NCI-H2227 treated with DMSO at 0.1 percent for 48 hours (cell line): ENCODE data around the gene EAPP.
"Not testable (repeated sequence)": the region's sequence is repeated elsewhere in the genome, so short reads cannot be mapped to it uniquely, and the experiment has no call there.

Source experiments
- DNase-seq: peaks from one replicate; lab custom pipeline; 2025; lab: John Stamatoyannopoulos, UW

EAPP gene

DNA sequence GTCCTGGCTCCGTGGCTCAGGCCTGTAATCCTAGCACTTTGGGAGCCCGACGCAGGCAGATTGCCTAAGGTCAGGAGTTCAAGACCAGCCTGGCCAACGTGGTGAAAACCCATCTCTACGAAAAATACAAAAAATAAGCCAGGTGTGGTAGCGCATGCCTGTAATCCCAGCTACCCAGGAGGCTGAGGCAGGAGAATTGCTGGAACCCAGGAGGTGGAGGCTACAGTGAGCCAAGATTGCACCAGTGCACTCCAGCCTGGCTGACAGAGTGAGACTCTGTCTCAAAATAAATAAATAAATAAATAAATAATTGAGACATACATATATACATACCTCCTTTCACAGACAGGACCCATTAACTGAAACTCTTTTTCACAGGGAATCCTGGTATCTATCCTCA is 1.4 kb downstream of the EAPP start:
- DNase-seq, result not testable (repeated sequence)

DNA sequence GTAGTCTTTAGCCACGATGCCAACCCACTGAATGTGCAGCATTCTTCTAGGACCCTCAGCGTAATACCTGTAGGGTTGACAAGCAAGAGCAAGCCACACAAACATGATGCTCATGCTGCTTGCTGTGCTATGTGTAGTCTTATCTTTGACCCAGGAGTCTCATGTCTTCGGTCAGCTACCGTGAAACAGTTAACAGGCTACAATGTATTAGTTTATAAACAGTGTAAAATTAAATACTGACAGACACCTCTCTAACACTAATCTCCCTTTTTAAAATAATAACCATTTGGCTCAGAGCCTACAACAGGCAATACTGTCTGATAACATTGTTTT is 1.9 kb downstream of the EAPP start:
- DNase-seq, result no peak

DNA sequence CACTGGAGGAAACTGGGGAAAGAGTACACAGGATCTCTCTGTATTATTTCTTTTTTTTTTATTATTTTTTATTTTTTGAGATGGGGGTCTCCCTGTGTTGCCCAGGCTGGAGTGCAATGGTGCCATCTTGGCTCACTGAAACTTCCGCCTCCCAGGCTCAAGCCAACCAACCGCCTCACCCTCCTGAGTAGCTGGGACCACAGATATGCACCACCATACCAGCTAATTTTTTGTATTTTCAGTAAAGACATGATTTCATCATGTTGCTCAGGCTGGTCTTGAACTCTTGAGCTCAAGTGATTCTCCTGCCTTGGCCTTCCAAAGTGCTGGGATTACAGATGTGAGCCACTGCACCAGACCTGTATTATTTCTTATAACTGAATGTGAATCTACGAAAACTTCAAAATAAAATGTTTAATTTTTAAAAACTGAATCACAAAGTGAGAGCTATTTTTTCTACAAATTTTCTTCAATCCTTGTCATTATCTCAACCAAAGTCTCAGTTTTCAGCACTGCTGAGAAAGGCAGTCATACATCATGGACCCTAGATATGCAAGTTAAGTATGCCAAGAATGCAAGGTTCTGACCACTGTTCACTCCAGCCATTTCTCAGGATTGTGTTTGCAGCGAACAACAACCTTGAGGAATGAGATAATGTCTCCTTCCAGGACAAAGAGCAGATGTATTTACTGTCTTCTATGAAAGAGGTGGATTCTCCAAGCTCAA is 2.4 kb downstream of the EAPP start:
- no peak for DNase-seq

DNA sequence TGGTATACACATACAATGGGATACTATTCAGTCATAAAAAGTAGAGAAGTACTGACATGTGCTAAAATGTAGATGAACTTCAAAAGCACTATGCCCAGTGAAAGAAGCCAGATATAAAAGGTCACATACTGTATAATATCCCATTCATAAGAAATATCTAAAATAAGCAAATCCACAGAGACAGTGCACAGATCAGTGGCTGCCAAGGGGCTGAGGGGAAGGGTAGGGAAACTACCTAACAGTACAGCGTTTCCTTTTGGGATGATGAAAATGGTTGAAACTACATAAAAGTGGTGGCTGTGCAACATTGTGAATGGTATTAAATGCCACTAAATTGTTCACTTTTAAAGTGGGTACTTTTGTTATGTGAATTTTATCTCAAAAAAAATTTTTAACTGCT is 11.9 kb downstream of the EAPP start:
- DNase-seq, result no peak

DNA sequence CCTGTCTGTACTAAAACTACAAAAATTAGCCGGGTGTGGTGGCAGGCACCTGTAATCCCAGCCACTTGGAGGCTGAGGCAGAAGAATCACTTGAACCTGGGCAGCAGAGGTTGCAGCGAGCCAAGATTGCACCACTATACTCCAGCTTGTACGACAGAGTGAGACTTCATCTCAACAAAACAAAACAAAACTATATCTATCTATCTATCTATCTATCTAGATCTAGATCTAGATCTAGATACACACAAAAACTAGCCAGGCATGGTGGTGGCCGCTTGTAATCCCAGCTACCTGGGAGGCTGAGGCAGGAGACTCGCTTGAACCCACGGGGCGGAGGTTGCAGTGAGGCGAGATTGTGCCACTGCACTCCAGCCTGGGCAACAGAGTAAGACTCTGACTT is 15.3 kb downstream of the EAPP start:
- not testable (repeated sequence) for DNase-seq

DNA sequence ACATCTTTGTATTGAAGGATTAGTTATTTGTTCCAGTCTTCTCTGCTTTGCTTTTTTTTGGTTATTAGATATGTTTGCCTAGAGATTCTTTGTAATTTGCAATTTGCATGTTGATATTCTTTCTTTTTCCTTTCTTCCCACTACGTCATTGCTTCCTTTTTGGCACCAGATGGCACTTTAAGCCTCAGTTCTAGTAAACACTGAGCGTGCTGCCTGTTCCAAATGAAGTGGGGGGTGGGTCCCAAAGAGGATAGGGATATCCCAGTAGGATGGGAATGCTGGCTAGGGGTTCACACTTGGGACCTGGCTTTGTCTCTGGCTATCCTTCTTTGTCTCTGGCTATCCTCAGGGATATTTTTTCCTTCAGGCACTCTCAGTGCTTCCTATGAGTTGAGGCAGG is 17.0 kb downstream of the EAPP start:
- DNase-seq, result no peak

DNA sequence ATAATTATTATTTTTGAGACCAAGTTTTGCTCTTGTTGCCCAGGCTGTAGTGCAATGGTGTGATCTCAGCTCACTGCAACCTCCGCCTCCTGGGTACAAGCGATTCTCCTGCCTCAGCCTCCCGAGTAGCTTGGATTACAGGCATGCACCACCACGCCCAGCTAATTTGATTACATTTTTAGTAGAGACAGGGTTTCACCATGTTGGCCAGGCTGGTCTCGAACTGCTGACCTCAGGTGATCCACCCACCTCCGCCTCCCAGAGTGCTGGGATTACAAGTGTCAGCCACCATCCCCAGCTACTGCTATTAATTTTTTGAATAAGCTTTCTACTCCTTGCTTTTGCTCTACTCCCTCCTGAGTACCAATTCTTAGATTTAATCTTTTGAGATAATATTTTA is 18.4 kb downstream of the EAPP start:
- DNase-seq, result not testable (repeated sequence)

DNA sequence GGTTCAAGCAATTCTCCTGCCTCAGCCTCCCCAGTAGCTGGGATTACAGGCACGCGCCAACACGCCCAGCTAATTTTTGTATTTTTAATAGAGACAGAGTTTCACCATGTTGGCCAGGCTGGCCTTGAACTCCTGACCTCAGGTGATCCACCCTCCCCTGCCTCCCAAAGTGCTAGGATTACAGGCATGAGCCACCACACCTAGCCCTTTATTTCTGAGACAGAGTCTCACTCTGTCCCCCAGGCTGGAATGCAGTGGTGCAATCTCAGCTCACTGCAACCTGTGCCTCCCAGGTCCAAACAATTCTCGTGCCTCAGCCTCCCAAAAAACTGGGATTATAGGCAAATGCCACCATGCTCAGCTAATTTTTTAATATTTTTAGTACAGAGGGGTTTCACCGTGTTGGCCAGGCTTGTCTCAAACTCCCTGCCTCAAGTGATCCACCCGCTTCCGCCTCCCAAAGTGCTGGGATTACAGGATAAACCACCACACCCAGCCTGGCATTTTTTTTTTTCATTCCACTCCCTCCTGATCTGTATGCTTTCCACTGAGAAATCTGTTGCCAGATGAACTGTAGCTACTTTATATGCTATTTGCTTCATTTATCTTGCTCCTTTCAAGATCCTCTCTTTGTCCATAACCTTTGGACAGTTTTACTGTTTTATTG is 19.1 kb downstream of the EAPP start:
- not testable (repeated sequence) for DNase-seq

DNA sequence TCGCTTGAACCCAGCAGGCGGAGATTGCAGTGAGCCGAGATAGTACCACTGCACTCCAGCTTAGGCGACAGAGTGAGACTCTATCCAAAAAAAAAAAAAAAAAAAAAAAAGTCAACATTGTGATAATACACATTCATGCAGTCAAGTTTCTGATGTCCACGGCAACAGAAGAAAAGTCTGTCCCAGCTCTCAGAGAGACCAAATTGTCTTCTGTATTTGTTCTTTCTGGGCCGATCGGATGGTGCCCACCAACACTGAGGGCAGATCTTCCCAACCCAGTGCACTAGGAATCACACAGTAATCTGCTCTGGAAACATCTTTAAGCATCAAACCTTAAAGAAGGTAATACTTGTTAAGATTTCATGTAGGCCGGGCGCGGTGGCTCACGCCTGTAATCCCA is 31.6 kb downstream of the EAPP start:
- DNase-seq, result no peak

DNA sequence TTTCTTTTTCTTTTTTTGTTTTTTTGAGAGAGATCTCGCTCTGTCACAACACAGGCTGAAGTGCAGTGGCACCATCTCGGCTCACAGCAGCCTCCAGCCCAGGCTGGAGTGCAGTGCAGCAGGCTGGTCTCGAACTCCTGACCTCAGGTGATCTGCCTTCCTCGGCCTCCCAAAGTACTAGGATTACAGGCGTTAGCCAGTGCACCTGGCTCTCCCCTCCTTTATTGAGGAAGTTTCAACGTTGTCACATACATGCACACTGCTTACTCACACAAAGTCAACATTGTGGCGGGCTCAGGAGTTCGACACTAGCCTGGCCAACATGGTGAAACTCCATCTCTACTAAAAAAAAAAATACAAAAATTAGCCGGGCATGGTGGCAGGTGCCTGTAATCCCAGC is 32.0 kb downstream of the EAPP start:
- DNase-seq, result no peak

DNA sequence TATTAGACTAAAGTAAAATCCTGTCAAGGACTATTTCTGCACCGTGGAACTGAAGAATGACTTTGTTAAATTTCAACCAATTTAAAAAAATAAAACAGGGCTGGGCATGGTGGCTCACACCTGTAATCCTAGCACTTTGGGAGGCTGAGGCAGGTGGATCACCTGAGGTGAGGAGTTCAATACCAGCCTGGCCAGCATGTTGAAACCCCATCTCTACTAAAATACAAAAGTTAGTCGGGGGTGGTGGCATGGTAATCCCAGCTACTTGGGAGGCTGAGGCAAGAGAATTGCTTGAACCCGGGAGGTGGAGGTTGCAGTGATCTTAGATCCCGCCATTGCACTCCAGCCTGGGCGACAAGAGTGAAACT is 34.4 kb downstream of the EAPP start:
- not testable (repeated sequence) for DNase-seq

DNA sequence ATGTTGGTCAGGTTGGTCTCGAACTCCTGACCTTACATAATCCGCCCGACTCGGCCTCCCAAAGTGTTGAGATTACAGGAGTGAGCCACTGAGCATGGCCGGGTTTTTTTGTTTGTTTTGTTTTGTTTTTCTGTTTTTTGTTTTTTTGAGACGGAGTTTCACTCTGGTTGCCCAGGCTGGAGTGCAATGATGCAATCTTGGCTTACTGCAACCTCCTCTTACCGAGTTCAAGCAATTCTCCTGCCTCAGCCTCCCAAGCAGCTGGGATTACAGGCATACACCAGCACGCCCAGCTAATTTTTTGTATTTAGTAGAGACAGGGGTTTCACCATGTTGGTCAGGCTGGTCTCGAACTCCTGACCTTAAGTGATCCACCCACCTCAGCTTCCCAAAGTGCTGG is 35.5 kb downstream of the EAPP start:
- not testable (repeated sequence) for DNase-seq

DNA sequence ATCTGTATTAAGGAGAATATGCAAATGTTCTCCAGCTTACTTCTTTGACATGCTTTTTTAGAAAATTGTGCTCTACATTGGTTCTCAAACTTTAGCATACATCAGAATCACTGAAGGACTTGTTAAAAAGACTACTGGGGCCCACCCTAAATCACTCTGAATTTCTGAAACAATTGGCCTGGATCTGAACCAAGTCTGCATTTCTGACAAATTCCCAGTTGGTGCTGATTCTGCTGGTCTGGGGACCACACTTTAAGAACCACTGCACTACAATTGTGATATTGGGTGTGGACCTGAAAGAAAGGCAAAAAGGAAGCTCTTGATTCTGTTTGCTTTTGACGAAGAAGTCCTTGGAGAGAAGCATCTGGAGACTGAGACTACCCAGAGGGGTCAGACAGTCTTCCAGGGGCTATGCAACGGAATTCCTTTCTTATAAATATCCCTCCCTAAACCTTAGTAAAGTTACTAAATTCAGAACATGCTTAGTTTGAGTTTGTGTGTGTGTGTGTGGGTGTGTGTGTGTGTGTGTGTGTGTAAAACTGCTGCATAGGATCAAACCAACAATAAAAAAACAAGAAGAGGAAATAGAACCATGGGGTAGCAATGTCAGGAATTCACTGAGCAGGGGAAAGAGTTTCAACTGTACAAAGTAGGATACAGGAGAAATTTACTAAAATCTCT is 36.8 kb downstream of the EAPP start:
- DNase-seq, result no peak

DNA sequence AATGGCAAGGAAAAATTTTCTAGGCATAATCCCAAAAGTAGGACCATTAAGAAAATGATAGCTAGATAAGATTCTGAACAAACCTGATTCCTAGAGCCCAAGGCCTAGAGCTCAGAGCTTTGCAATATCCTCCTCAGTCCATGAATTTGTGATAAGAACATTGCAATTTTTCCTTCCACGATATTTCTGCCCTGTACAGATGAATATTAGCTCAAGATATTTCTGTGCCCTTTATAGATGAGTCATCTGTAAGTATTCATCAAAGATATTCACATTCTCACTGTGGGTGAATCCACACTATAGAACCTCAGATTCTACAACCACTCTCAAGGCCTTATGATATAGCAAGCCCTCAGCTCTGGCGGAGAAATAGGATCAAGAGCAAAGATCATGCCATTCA is 37.5 kb downstream of the EAPP start:
- no peak for DNase-seq

DNA sequence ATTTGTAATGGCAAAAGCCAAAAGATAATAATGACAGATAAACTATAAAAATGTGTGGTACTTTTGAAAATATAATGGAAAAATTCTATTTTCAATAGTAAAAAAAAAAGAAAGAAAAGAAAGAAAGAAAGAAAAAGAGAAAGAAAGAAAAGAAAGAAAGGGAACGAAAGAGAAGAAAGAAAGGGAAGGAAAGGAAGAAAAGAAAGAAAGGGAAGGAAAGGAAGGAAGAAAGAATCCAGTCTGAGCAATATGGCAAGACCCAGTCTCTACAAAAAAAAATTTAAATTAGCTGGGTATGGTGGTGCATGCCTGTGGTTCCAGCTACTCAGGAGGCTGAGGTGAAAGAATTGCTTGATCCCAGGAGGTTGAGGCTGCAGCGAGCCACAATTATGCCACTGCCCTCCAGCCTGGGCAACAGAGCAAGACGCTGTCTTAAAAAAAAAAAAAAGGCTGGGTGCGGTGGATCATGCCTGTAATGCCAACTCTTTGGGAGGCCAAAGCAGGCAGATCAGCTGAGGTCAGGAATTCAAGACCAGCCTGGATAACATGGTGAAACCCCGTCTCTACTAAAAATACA is 38.4 kb downstream of the EAPP start:
- DNase-seq, result no peak

DNA sequence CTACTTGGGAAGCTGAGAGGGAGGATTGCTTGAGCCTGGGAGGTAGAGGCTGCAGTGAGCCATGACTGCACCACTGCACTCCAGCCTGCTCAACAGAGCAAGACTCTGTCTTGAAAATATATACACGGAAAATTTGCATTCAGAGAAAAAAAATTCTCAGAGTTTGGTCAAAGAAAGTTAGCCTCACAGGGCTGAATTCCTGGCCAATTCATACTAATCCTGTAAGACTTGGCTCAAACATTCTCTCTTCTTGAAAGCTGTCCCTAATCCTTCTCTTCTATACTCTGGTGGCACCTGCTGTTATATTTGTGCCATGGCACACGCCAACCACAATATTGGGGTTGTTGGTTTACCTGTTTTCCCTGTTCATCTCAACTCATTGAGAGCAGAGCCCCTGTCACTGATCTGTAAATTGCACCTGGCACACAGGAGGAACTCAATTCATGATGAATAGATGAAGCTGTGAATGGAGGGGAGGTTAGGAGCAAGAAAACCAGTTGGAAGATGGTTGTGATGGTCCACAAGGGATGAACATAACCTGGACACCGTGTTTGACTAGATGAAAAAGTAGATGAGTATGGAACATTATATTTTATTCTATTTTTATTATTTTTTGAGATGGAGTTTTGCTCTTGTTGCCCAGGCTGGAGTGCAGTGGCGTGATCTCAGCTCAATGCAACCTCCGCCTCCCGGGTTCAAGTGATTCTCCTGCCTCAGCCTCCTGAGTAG is 40.7 kb downstream of the EAPP start:
- no peak for DNase-seq

DNA sequence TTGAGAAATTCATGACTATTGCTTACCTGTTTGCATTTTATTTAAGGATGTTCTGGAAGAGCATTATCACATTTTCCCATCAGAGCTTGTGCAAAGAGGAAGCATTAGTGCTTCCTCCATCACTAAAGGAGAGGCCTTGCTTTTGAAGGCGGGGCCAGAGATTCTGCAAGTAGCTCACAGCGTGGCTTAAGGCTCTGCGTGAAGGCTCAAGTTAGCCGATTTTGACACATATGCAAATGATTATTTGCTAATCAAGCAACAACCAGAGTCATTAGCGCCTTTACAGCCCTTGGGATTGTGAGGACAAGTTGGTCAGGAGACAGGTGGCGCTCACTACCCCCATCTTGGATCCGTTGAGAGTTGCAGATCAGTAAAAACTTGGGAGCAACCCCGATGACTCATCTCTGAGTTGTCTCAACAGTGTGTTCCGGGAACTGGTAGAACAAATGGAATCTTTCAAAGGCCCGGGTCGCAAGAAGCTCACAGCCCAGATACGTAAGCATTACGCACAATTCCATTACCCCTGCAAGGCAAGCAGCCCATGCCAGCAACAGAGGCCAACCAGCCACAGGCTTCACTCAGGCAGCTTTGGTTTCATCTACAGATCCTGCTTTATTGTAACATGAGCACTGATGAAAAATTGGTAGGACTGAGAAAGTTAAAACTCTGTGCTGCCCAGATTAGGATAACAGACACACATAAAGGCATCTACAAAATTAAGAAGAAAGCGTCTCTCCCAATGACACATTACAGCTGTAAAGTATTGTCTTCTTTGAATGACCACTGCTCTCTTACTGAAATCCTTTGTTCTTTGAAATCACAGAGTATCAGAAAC is 42.6 kb downstream of the EAPP start:
- DNase-seq, result no peak

DNA sequence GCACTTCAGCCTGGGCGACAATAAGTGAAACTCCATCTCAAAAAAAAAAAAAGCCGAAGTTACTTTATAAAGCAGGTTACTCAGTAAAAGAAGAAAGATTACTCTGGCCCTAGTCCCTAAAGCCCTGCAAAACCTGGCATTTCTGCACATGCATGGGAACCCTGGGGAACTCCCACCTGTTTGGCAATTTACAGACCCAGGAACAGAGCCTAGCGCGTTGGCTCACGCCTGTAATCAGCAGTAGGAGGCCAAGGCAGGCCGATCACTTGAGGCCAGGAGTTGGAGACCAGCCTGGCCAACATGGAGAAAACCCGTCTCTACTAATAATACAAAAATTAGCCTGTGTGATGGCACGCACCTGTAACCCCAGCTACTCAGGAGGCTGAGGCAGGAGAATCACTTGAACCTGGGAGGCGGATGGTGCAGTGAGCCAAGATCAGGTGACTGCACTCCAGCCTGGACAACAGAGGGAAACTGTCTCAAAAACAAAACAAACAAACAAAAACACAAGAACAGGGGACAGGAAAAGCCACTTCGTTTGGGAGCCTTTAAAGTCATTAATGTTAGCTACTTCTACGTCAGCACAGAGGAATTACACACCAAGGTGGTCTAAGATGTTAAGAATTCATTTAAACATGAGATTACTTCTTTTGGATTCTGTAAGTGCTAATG is 43.4 kb downstream of the EAPP start:
- DNase-seq, result no peak

DNA sequence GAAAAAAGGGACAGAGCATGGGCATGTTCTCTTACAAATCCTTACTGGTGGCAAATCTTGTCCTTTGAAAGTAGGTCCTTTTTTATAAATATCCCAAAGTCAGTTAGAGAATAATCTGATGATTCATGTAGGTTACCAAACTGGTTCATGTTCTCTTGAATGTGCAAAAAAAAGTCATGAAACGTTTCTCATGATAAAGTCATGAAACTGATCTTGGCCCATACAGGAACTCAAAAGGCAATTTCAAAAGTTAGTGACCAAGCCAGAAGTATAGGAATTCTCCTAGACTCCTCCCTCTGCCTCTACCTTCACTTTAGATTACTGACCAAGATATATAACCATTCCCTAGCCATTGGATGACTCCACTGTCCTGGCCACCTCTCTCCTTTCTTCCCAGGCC is 50.2 kb downstream of the EAPP start:
- DNase-seq, result no peak

DNA sequence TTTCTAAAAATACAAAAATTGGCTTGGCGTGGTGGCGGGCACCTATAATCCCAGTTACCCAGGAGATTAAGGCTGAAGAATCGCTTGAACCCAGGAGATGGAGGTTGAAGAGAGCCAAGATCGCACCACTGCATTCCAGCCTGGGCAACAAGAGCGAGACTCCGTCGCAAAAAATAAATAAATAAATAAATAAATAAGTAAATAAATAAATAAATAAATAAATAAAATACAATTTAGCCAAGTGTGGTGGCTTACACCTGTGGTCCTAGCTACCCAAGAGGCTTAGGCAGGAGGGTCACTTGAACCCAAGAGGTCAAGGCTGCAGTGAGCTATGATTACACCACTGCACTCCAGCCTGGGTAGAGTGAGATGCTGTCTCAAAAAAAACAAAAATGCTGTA is 51.0 kb downstream of the EAPP start:
- DNase-seq, result no peak

DNA sequence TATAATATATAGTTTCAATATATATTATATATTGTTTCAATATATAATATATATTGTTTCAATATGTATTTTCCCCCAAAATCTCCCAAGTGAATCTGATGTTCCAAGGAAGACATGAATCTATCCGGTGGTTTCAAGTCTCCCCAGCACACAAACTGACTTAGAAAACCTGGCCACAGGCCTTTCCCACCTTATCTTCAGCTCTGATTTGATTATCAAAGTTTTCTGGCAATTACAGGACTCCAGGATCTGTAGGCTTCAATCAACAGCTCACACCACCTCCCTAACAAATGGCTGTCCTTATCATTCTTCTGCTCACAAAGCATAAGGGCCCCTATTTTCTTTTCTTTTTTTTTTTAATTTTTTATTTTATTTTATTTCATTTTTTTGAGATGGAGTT is 54.8 kb downstream of the EAPP start:
- DNase-seq, result no peak
